Neuron (in vitro differentiated cells): ENCODE measurements around the gene PIK3R6.

ENCODE experiments used
- H2AFZ ChIP-seq: one replicate; pipeline ENCODE4 v1.6.1; 2013; ENCODE audit warnings: low read depth, mild to moderate bottlenecking, inconsistent platforms, low read length, moderate library complexity
- H3K27me3 ChIP-seq: one replicate; pipeline ENCODE4 v1.6.1; 2013; ENCODE audit warnings: low read length; ENCODE audit not compliant: insufficient read depth
- H3K36me3 ChIP-seq: one replicate; pipeline ENCODE4 v1.6.1; 2013; ENCODE audit warnings: low read length; ENCODE audit not compliant: insufficient read depth
- H3K4me1 ChIP-seq: one replicate; pipeline ENCODE4 v1.6.1; 2013; ENCODE audit warnings: low read length; ENCODE audit not compliant: insufficient read depth
- H3K4me3 ChIP-seq: 2 replicates; pipeline ENCODE4 v1.5.1; 2013; ENCODE audit warnings: mild to moderate bottlenecking, low read length, moderate library complexity
- H3K9me3 ChIP-seq: one replicate; pipeline ENCODE4 v1.6.1; 2013; ENCODE audit warnings: low read length

The PIK3R6 gene

DNA sequence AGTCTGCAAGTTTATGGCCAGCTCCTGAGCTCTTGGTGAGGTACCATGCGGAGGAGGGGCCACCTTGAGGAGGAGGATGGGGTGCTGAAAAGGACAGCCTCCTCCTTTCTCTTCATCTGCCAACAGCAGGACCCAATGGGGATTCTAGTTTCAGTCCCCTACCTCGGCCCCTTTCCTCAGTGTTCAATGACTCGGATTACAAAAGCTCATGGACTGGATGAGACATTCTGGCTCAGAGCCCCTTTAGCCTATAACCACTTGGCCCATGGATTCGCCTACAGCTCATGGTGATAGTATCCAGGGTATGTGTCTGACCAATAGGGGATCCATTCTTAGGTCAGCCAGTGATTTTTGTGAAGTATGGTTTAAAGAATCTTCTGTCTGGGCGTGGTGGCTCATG lies 8.5 kb upstream of the PIK3R6 start:
- H3K4me3 ChIP-seq, result no peak overlapping the region
- no peaks in the 10 kb centered on the region for H3K4me1 ChIP-seq
- H3K36me3 ChIP-seq, result no peaks in the 10 kb centered on the region
- H3K9me3 ChIP-seq, result no peaks in the 10 kb centered on the region
- no peak overlapping the region for H2AFZ ChIP-seq
- H3K27me3 ChIP-seq, result no peaks in the 10 kb centered on the region

DNA sequence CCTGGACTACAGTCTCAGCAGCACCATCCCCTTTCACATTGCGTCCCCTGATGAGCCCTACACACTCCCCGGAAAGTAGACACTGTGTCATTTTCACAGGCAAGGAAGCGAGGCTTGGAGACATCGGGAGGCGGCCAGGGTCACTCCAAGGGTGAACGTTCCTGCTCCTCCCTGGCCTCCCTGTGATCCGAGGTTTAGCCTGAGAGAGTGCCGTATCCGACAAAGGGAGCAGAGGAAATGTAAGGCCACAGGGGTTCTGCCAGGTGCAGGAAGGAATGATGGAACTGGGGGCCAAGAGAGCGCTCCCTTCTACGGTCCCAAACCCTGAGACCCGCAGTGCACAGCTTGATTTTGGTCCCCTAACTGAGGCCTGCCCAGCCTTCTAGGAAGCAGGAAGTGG lies 8.0 kb upstream of the PIK3R6 start:
- Histone ChIP-seq H2AFZ (no peak overlapping the region), H3K36me3 (no peaks in the 10 kb centered on the region), H3K4me3 (no peak overlapping the region), H3K4me1 (no peaks in the 10 kb centered on the region), H3K27me3 (no peaks in the 10 kb centered on the region), H3K9me3 (no peaks in the 10 kb centered on the region)

DNA sequence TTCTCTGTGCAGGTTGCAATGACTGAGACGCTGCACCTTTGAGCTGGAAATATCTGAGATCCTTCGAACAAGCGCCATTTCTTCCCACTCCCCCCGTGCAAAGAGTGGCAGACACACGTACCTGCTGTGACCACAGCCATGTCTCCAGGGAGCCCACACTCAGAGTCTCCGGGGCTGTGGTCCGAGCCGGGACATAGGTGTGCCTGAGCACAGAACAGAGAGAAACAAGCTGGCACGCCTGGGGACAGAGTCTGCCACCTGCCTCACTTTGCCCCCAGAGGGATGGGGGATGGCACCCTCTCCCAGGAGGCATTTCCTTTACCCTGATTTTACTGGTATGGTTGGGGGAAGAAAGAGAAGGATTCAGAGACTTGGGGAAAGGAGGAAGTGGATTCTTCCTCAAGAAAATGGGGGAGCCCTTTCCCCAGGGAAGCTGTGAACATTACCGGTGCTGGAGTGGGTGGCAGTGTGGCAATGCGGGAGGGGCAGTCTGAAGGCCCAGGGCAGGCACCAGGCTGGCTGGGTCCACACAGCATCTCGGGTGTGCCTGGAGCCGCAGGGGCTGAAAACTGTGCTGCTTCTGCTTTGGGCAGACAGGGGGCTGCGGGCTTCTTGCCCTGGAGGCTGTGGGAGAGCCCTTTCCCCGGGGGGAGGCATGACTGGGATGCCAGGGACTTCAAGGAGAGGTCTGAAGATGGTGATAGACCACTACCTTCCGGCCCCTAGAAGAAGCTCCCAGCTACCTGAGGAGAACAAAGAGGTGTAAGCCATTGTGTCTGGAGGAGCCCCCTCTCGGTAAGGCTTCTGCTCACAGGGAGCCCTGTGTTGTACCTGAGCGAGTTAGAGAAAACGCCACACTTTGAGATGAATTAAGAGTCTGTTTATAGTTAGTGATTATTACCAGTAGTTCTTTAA lies 6.6 kb upstream of the PIK3R6 start:
- Histone ChIP-seq H3K4me1 (no peaks in the 10 kb centered on the region), H3K9me3 (no peaks in the 10 kb centered on the region), H3K4me3 (no peak overlapping the region), H2AFZ (no peak overlapping the region), H3K36me3 (no peaks in the 10 kb centered on the region), H3K27me3 (no peaks in the 10 kb centered on the region)

DNA sequence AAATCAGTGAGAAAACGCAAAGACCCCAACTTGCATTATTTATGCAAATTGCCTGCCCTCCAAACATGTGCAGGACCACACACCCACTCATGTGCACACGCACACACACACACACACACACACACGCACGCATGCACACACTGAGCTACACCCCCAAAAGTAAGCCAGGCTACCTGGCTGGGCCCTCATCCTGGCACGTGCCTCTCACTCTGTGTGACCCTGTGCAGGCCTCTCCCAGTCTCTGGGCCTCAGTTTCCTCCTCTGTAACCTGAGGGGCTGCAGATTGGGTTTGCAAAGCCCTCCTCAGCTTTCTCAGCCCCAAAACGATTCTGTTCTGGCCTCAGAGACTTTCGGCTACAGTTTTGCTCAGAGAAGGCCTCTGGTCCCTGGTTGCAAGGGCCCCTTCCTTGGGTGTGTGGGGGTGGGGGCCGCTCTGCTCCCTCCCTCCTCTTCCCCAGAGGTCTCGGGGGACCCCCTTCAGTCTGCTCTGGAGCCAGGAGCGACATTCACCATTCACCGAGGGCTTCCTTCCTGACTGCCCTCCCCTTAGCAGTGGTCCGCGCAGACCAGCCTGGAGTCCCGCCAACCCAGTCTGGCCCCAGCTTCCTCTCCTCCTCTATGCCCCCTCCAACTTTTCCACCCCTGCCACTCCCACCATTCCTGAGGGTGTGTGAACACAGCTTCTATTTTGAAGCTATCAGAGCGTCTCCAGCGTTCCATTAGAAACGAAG lies 5.4 kb upstream of the PIK3R6 start:
- H3K4me3 ChIP-seq, result no peak overlapping the region
- H3K27me3 ChIP-seq, result no peaks in the 10 kb centered on the region
- H3K9me3 ChIP-seq, result no peaks in the 10 kb centered on the region
- no peak overlapping the region for H2AFZ ChIP-seq
- no peaks in the 10 kb centered on the region for H3K36me3 ChIP-seq
- H3K4me1 ChIP-seq, result no peaks in the 10 kb centered on the region

DNA sequence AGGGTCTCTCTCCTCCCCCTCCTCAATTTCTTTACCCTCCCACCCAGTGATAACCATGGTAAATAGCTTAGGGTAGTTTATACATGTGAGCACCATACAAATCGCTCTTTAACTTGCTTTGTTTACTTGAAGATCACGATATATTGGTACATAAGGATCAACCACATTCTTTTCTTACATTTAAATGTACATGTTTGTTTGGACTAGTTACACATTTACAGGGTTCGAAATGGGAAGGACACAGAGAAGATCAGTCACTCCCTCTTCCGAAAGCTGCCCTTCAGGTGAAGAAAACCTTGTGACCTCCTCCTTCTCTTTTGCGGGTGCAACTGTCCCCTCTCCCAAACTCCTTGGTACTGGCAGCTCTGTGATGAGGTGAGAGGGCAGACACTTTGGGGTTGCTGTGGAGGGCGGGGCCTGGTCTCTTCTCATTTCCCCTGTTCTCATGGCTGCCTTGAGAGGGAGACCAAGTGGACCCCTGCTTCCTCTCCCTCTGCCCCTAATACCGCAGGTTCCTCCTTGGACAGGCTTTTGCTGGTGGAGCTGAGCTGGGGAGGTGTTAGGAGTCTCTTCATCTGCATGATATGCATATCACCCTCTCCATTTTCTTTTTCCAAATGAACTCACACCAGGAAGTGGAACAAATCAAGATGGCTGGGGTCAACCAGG lies 4.7 kb upstream of the PIK3R6 start:
- H3K4me3 ChIP-seq, result no peak overlapping the region
- H3K4me1 ChIP-seq, result no peaks in the 10 kb centered on the region
- no peaks in the 10 kb centered on the region for H3K36me3 ChIP-seq
- no peak overlapping the region for H2AFZ ChIP-seq
- no peaks in the 10 kb centered on the region for H3K9me3 ChIP-seq
- no peaks in the 10 kb centered on the region for H3K27me3 ChIP-seq

DNA sequence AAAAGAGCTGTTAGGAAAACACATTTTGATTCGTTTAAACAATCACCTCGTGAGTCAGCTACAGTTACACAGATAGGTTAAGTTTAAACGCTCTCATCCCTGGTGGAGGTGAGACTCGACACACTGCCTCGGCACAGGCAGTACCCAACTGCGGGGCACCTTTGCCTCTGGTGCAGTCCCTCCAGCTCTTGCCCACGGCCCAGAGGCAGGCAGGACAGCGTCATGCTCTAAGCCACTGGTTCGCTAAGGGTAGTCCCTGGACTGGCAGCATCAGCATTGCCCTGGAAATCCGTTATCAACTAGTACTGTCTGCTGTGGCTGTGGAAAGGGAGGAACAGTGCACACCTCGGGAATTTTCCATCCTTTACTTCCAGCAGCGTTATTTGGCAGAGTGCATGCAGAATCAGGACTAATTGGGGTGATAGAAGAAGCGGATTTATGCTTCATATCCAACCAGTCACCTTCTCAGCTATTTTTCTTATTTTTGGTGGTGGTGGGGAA lies 3.7 kb upstream of the PIK3R6 start:
- H3K4me1 ChIP-seq, result no peaks in the 10 kb centered on the region
- no peak overlapping the region for H2AFZ ChIP-seq
- H3K4me3 ChIP-seq, result no peak overlapping the region
- no peaks in the 10 kb centered on the region for H3K27me3 ChIP-seq
- H3K36me3 ChIP-seq, result no peaks in the 10 kb centered on the region
- no peaks in the 10 kb centered on the region for H3K9me3 ChIP-seq

DNA sequence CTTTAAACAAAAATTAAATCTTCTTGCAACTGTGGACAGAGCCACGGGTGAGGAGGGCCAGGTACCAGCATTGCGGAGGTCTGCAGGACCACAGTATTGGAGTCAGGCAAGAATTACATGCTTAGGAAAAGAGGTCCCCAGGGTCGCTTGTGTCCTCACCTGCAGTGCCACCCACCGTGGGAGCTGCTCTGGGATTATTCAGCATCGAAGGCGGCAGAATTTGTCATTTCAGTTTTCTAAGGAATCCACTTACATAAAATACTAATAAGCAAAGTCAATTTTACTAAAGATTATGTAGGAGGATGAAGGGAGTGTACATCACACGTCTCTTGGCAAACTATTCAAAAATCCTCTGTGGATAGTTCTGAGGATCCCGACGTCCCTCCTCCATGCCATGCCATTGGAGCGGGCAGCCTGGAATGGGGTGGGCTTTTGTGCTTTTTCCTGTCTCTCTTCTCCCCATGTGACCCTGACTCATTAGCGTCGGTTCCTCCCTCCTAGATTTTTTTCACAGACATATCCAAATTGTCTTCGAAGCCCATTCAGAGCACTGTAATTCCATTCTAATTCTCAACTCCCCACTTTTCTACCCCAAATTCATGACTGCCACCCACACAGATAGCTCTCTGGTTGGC lies 3.0 kb upstream of the PIK3R6 start:
- H2AFZ ChIP-seq, result no peak overlapping the region
- no peak overlapping the region for H3K4me3 ChIP-seq
- no peaks in the 10 kb centered on the region for H3K36me3 ChIP-seq
- H3K9me3 ChIP-seq, result no peaks in the 10 kb centered on the region
- no peaks in the 10 kb centered on the region for H3K27me3 ChIP-seq
- H3K4me1 ChIP-seq, result no peaks in the 10 kb centered on the region

DNA sequence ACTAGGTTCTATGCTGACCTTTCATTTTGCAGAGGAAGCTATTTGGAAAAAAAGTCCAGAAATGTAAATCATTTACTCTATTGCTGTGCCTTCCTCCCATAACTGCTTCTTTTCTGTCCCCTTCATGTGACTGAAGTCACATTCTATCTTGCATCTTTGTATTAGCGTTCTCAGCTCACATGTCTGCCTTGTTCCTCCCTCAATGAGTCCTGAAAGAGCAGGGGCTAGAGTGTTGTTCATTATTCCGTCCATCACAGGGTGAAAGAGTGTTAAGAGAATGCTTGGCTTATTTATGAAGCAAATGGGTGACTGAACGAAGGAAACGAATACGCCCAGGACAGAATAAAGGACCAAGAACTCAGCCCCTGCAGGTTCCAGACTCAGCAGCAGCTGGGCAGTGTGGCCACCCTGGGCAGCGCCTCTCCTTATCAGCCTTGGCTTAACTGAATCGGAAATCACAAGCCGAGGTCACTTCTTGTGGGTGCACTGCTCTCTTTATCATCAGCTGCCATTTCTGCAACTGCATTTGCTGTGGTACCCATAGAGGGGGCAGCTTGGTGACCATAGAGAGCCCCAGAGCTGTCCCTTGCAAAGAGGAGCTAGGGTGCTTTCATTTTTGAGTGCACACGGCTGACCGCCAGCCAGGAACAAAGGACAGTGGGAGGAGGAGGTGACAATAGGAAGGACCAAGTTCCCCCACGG lies 1.8 kb upstream of the PIK3R6 start:
- Histone ChIP-seq H3K4me3 (no peak overlapping the region), H2AFZ (no peak overlapping the region), H3K9me3 (no peaks in the 10 kb centered on the region), H3K36me3 (no peaks in the 10 kb centered on the region), H3K4me1 (no peaks in the 10 kb centered on the region), H3K27me3 (no peaks in the 10 kb centered on the region)

DNA sequence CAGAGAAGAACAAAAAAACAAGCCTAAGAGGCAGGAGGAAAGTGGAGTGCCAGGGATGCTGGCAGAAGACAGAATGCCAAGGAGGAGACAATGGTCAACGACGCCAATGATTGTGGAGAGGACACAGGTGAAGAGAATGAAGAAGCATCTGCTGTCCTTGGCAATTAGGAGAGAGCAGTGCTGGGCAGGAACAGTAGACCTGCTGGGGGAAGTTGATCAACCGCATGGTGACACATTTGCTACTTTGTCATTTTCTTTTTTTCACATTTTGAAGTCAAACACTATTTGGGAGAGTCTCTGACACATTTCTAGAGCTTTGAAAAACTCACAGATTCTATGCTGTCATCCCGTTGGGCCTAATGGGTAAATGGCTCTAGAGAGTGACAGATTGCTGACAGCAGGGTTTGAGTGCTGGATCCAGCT lies 1.1 kb upstream of the PIK3R6 start:
- H3K36me3 ChIP-seq, result no peaks in the 10 kb centered on the region
- no peaks in the 10 kb centered on the region for H3K4me1 ChIP-seq
- H3K4me3 ChIP-seq, result no peak overlapping the region
- no peaks in the 10 kb centered on the region for H3K9me3 ChIP-seq
- H2AFZ ChIP-seq, result no peak overlapping the region
- no peaks in the 10 kb centered on the region for H3K27me3 ChIP-seq

DNA sequence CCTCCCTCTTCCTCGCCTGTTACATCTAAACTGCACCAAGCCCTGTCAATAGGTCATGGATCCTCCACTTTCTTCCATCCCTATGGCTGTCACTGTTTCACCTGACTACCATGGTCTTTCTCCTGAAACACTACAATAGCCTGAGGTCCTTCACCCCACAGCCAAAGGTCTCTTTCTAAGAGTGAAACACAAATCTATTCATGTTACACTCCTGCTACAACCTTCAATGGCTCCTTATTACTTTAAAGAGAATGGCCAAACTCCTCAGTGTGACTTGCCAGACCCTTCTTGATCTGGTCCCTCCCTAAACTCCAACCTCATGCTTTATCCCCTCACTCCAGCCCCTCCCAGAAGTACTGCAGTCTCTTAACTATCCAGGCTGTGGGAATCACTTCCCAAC lies 618 bp upstream of the PIK3R6 start:
- no peaks in the 10 kb centered on the region for H3K36me3 ChIP-seq
- no peak overlapping the region for H2AFZ ChIP-seq
- no peak overlapping the region for H3K4me3 ChIP-seq
- no peaks in the 10 kb centered on the region for H3K4me1 ChIP-seq
- H3K27me3 ChIP-seq, result no peaks in the 10 kb centered on the region
- H3K9me3 ChIP-seq, result no peaks in the 10 kb centered on the region

DNA sequence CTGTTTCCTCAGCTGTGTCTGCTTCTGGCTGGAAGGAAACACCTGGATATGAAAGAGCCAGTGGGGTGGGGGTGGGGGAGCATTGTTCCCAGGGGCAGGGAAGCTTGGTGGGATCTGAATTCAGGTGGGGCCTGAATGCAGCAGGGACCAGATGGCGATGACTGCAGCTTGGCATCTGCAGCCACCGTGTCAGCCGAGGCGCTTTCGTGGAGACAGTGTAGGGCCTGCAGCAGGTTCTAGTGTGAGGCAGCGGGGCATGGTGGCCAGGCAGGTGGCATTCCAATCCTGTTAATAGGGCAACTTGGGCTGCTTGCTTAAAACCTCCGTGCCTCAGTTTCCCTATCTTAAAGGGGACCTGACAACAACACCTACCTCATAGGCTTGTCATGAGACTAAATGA lies 1.7 kb downstream of the PIK3R6 start:
- no peak overlapping the region for H2AFZ ChIP-seq
- H3K4me3 ChIP-seq, result no peak overlapping the region
- no peaks in the 10 kb centered on the region for H3K36me3 ChIP-seq
- no peaks in the 10 kb centered on the region for H3K4me1 ChIP-seq
- no peaks in the 10 kb centered on the region for H3K27me3 ChIP-seq
- no peaks in the 10 kb centered on the region for H3K9me3 ChIP-seq

DNA sequence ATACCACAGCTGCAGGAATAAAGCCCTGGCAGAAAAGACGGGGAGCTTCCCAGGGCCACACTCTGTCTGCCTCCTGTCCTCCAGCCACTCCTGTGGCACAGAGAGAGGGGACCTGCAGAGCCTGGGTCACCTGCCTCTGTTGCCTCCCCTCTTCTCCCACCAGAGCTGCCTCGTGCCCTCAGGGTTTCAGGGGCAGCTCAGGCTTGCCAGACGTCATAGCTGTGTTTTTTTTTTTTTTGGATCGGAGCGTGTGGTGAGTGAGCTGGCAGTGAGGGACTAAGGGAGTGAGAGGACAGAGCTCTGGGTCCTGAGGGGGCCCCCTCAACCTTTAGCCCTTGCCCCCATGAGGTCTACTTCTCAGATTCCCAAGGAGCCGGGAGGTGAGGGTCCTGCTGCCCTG lies 2.1 kb downstream of the PIK3R6 start:
- Histone ChIP-seq H3K4me1 (no peaks in the 10 kb centered on the region), H3K36me3 (no peaks in the 10 kb centered on the region), H2AFZ (no peak overlapping the region), H3K9me3 (no peaks in the 10 kb centered on the region), H3K4me3 (no peak overlapping the region), H3K27me3 (no peaks in the 10 kb centered on the region)
